ENCODE measurements around the gene AFAP1. TPM values are rescaled to one million over a fixed set of nuclear protein-coding genes. Genes with fewer than 3 reads are reported as not detected.

Gene AFAP1
- total RNA-seq, 1 donor from 2014 or later, result 28.7 TPM

DNA sequence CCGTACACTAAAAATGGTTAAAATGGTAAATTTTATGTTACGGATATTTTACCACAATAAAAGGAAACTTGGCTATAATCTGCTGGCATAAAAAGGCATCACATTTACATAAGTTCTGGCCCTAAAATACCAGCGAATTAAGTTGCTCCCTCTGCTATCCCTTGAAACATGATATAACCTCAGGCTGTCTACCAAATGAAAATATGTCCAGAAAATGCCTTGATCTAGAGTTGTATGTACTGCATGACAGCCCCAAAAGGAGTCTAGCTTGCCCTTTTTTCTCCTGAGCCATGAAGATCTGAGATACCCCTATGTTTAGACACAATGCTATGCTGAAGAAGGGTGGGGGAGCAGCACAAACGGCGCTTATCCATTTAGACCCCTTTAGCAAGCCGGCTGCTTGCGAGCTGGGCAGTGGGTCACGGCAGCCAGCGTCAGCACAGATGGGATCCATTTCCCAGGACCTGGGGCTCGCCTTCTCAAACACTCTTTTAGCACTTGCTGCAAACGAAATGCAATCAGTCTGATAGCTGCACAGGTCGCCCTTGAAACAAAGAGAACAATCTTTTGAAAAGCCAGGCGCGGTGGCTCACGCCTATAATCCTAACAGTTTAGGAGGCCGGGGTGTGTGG lies 77.0 kb downstream of the AFAP1 start:
- intact Hi-C loops (cut with DNase I), result no loop called here
- Histone ChIP-seq H3K27me3 (no peaks in the 10 kb centered on the region), H3K4me1 (no peaks in the 10 kb centered on the region), H3K9me3 (no peaks in the 10 kb centered on the region), H3K36me3 (no peaks in the 10 kb centered on the region), H3K4me3 (no peak overlapping the region), H3K27ac (no peak overlapping the region)
- no peak for ATAC-seq
- TF ChIP-seq, protein P1, sequence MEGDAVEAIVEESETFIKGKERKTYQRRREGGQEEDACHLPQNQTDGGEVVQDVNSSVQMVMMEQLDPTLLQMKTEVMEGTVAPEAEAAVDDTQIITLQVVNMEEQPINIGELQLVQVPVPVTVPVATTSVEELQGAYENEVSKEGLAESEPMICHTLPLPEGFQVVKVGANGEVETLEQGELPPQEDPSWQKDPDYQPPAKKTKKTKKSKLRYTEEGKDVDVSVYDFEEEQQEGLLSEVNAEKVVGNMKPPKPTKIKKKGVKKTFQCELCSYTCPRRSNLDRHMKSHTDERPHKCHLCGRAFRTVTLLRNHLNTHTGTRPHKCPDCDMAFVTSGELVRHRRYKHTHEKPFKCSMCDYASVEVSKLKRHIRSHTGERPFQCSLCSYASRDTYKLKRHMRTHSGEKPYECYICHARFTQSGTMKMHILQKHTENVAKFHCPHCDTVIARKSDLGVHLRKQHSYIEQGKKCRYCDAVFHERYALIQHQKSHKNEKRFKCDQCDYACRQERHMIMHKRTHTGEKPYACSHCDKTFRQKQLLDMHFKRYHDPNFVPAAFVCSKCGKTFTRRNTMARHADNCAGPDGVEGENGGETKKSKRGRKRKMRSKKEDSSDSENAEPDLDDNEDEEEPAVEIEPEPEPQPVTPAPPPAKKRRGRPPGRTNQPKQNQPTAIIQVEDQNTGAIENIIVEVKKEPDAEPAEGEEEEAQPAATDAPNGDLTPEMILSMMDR (IDR thresholded peaks at IDR 0.05), result no peak
- no peak for DNase-seq

DNA sequence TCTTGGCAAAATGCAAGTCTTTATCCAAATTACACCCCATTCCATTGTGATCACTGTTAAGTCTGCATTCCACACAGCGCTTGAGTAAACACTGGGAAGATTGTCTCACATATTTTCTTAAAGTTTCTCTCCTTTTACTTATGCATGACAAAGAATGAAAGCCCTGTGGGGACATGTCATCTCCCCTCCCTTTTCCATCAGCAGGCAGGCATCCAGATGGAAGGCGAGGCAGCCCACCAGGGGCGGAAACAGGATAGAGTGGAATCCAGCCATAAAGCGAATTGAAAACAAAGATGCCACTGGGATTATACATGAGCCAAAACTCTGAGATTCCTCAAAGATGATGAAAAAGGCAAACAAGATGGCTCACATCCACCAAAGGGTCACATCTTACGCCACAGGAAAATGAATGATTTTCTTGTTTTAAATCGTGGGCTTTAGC lies 78.2 kb downstream of the AFAP1 start:
- no peak overlapping the region for H3K27ac ChIP-seq
- H3K4me1 ChIP-seq, result no peaks in the 10 kb centered on the region
- no peaks in the 10 kb centered on the region for H3K27me3 ChIP-seq
- ATAC-seq (no peak), DNase-seq (no peak)
- no peaks in the 10 kb centered on the region for H3K9me3 ChIP-seq
- no peak overlapping the region for H3K4me3 ChIP-seq
- H3K36me3 ChIP-seq, result no peaks in the 10 kb centered on the region
- intact Hi-C loops (cut with DNase I), result no loop called here
- TF ChIP-seq, protein P1 (IDR thresholded peaks at IDR 0.05), result no peak

DNA sequence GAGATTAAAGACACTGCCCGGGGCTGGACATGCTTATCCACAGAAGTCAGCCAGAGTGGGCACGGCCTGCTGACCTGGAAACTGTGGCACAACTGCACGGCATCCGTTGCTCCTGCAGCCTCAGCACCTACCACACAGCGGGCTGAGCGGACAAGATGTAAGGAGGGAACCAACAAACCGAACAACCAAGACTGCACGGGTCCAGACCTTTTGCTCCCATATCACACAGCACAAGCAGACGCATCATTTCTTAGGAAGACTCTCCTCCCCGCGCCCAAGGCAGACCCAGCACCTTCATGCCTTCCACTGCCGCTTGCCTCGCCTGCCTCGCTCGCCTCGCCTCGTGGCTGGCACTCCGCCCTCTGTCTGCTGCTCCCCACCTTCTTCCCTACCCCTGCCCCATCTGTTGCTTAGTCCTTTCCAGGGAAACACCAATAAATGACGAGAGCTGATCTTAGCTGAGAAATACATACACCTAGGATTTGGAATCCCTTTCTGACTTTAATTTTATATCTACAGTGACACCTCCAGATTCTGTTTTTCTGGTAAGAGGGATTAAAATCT lies 79.0 kb downstream of the AFAP1 start:
- H3K27me3 ChIP-seq, result no peaks in the 10 kb centered on the region
- H3K36me3 ChIP-seq, result no peaks in the 10 kb centered on the region
- TF ChIP-seq, protein P1 (IDR thresholded peaks at IDR 0.05), result no peak
- H3K9me3 ChIP-seq, result no peaks in the 10 kb centered on the region
- DNase-seq, result no peak
- ATAC-seq, result no peak
- no peak overlapping the region for H3K27ac ChIP-seq
- H3K4me3 ChIP-seq, result no peak overlapping the region
- no peaks in the 10 kb centered on the region for H3K4me1 ChIP-seq
- intact Hi-C loops (cut with DNase I), result no loop called here

DNA sequence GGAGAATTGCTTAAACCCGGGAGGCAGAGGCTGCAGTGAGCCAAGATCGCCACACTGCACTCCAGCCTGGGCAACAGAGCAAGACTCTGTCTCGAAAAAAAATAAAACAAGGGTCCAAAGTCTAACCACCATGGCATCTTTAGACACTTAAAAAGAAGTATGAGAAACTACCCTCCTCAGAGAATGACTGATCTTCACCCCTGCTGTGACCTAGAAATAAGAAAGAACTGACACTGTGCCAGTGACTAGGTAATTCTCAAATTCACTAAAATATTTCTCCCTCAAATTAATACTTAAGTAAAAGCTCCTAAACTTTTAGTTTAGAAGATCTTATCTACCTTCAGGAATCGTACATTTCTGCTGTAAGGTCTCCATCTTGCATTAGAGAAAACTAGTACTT lies 80.3 kb downstream of the AFAP1 start:
- DNase-seq (no peak), ATAC-seq (no peak)
- Histone ChIP-seq H3K9me3 (no peaks in the 10 kb centered on the region), H3K4me3 (no peak overlapping the region), H3K4me1 (no peaks in the 10 kb centered on the region), H3K27ac (no peak overlapping the region), H3K27me3 (no peaks in the 10 kb centered on the region), H3K36me3 (peaks cover 8% of the 10 kb centered on the region)
- intact Hi-C loops (cut with DNase I), result no loop called here
- TF ChIP-seq, protein P1 (IDR thresholded peaks at IDR 0.05), result no peak

DNA sequence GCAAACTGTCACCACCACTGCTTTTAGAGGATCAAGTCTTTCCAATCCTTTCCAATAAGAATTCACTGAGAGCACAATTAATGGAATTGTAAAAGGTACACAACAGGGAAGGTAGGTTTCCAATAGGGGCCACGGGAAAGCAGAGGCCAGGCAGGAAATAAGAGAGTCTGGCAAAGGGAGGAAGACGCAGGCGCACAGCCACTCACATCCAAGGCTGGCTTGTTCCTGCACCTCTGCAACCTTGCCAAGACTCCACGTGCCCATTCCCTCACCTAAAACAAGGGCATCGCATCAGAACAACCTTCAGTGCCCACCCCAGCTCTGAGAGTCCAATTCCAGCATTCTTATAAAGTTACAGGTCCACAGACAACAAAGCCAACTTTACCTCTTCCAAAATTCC lies 81.2 kb downstream of the AFAP1 start:
- no peaks in the 10 kb centered on the region for H3K27me3 ChIP-seq
- H3K9me3 ChIP-seq, result no peaks in the 10 kb centered on the region
- intact Hi-C loops (cut with DNase I), result no loop called here
- TF ChIP-seq, protein P1 (IDR thresholded peaks at IDR 0.05), result no peak
- DNase-seq (no peak), ATAC-seq (no peak)
- peaks cover 11% of the 10 kb centered on the region for H3K36me3 ChIP-seq
- no peaks in the 10 kb centered on the region for H3K4me1 ChIP-seq
- H3K27ac ChIP-seq, result no peak overlapping the region
- H3K4me3 ChIP-seq, result no peak overlapping the region
